ENCODE results near the gene P2RX4.

DNA sequence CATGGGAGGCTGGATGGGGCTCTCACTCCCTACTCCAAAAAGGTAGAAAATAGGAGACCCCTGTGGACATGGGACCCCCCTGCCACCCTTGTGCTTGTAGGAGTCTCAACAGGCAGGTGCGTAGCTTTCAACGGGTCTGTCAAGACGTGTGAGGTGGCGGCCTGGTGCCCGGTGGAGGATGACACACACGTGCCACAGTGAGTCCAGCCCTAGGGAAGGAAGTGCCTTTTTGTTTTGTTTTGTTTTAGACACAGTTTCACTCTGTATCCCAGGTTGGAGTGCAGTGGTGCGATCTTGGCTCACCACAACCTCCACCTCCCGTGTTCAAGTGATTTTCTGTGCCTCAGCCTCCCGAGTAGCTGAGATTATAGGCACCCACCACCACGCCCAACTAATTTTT, 12.9 kb downstream of the P2RX4 start:
- no peak for TF ChIP-seq YY1 (IDR thresholded peaks at IDR 0.05; ENCODE audit: insufficient read depth, insufficient read length)
- no peak for TF ChIP-seq ZNF274 (IDR thresholded peaks at IDR 0.05; ENCODE audit: low read depth, low read length)
